GM12878 (cell line): ENCODE results near the gene GGT6. TPM values are rescaled to one million over a fixed set of nuclear protein-coding genes. Genes with fewer than 3 reads are reported as not detected.

Experiments used
- BMI1 ChIP-seq: fragments of 450-650 bp; IDR thresholded peaks from 2 replicates; pipeline ENCODE4 v1.6.1; 2016; ENCODE audit warnings: mild to moderate bottlenecking, moderate library complexity, borderline replicate concordance
- CBX5 ChIP-seq: sonication (generic); IDR thresholded peaks from 2 replicates; pipeline ENCODE4 v1.6.1; 2016; ENCODE audit warnings: low read depth, moderate library complexity, mild to moderate bottlenecking, inconsistent platforms
- CREB1 ChIP-seq: IDR thresholded peaks from 2 replicates; pipeline ENCODE4 v1.6.1; 2012; ENCODE audit warnings: low read depth, mild to moderate bottlenecking, inconsistent platforms
- ESRRA ChIP-seq: IDR thresholded peaks from 2 replicates; pipeline ENCODE4 v1.6.1; 2012; ENCODE audit warnings: mild to moderate bottlenecking, low read length, improper control_type of control experiment
- GABPA ChIP-seq: IDR thresholded peaks from 2 replicates; pipeline ENCODE4 v1.6.1; 2014; ENCODE audit warnings: antibody characterized with exemption, low read depth, mild to moderate bottlenecking, inconsistent platforms
- NFYA ChIP-seq: IDR thresholded peaks from 2 replicates; pipeline ENCODE4 v1.6.1; 2011; ENCODE audit warnings: low read depth, mild to moderate bottlenecking, low read length, improper control_type of control experiment, borderline replicate concordance
- POLR2A ChIP-seq: IDR thresholded peaks from 2 replicates; pipeline ENCODE4 v1.6.1; 2011; ENCODE audit warnings: low read depth, mild to moderate bottlenecking, low read length
- POLR2AphosphoS2 ChIP-seq: IDR thresholded peaks from 2 replicates; pipeline ENCODE4 v1.6.1; 2011; ENCODE audit warnings: low read depth, mild to moderate bottlenecking, low read length, improper control_type of control experiment, moderate library complexity
- SIN3A ChIP-seq: IDR thresholded peaks from 2 replicates; pipeline ENCODE4 v1.6.1; 2012; ENCODE audit warnings: low read depth, low read length, improper control_type of control experiment
- SMARCA5 ChIP-seq: fragments of 450-650 bp; IDR thresholded peaks from 2 replicates; pipeline ENCODE4 v1.6.1; 2017; ENCODE audit warnings: mild to moderate bottlenecking
- TCF7 ChIP-seq: IDR thresholded peaks from 2 replicates; pipeline ENCODE4 v1.6.1; 2014; ENCODE audit warnings: antibody characterized with exemption, borderline replicate concordance
- YY1 ChIP-seq: IDR thresholded peaks from 2 replicates; pipeline ENCODE4 v1.6.1; 2011; ENCODE audit warnings: low read depth, mild to moderate bottlenecking, low read length
- ZNF217 ChIP-seq: fragments of 450-650 bp; IDR thresholded peaks from 2 replicates; pipeline ENCODE4 v1.6.1; 2017; ENCODE audit warnings: antibody characterized with exemption, mild to moderate bottlenecking
- ZZZ3 ChIP-seq: IDR thresholded peaks from 2 replicates; pipeline ENCODE4 v1.6.1; 2011; ENCODE audit warnings: low read depth; ENCODE audit not compliant: control insufficient read depth, insufficient read length
- polyA plus RNA-seq, 11 experiments: library from polyadenylated mRNA; depleted of rRNA in 4 of 11; unstranded in 6 of 11; stranded (reverse) in 5 of 11; fragments of >200 nt; fragmentation: Nextera tagmentation in 4 of 11; fragmentation: Illumina TruSeq in 1 of 11; extraction: Ambion mirVana in 4 of 11; extraction: Trizol in 1 of 11; gene quantifications; 1 replicate in 1 of 11; 2 replicates in 10 of 11; pipeline versions ENCODE4 v1.2.1 to v1.2.3, GENCODE V29; 2011 to 2016; ENCODE audit warnings: inconsistent platforms in 2 of 11, missing spikeins in 2 of 11, low read depth in 1 of 11
- total RNA-seq, 4 experiments: library from RNA; depleted of rRNA in 3 of 4; stranded (reverse); fragments of >200 nt in 3 of 4; fragmentation: Illumina TruSeq in 1 of 4; extraction: Trizol in 1 of 4; gene quantifications; 2 replicates each; pipeline versions ENCODE4 v1.2.1 to v1.2.3, GENCODE V29; 2013 to 2021
- TF ChIP-seq, protein P1 (sequence below): fragments of 450-650 bp; IDR thresholded peaks from 2 replicates; pipeline ENCODE4 v1.6.1; 2016; ENCODE audit warnings: mild to moderate bottlenecking
- TF ChIP-seq, protein P2 (sequence below): IDR thresholded peaks from 2 replicates; pipeline ENCODE4 v1.6.1; 2011; ENCODE audit warnings: mild to moderate bottlenecking, low read depth, low read length, moderate library complexity; ENCODE audit not compliant: insufficient replicate concordance
- TF ChIP-seq, protein P3 (sequence below): fragments of 450-650 bp; IDR thresholded peaks from 2 replicates; pipeline ENCODE4 v1.6.1; 2018; ENCODE audit warnings: borderline replicate concordance, mild to moderate bottlenecking; ENCODE audit not compliant: partially characterized antibody
- TF ChIP-seq, protein P4 (sequence below): fragments of 450-650 bp; formaldehyde crosslinking; IDR thresholded peaks from 2 replicates; pipeline ENCODE4 v1.4.0; 2022; ENCODE audit warnings: mild to moderate bottlenecking, moderate library complexity
- TF ChIP-seq, protein P5 (sequence below), 3 experiments: IDR thresholded peaks in 2 of 3; conservative IDR thresholded peaks in 1 of 3; 2 replicates each; pipeline ENCODE4 v1.5.1; 2011; ENCODE audit warnings: low read depth in 3 of 3, low read length in 3 of 3, mild to moderate bottlenecking in 3 of 3, control low read depth in 2 of 3, moderate library complexity in 2 of 3, inconsistent platforms in 1 of 3, mixed read lengths in 1 of 3; ENCODE audit not compliant: control insufficient read depth in 2 of 3, insufficient read depth in 1 of 3; ENCODE audit errors: extremely low read depth in 1 of 3

Gene GGT6
- total and polyA plus RNA-seq, 10 of the 15 experiments (the other 5 are each of a cell fraction or from before 2014, with no cell fraction given): 0.01 to 0.26 (median 0.13) TPM; not detected in 5

DNA sequence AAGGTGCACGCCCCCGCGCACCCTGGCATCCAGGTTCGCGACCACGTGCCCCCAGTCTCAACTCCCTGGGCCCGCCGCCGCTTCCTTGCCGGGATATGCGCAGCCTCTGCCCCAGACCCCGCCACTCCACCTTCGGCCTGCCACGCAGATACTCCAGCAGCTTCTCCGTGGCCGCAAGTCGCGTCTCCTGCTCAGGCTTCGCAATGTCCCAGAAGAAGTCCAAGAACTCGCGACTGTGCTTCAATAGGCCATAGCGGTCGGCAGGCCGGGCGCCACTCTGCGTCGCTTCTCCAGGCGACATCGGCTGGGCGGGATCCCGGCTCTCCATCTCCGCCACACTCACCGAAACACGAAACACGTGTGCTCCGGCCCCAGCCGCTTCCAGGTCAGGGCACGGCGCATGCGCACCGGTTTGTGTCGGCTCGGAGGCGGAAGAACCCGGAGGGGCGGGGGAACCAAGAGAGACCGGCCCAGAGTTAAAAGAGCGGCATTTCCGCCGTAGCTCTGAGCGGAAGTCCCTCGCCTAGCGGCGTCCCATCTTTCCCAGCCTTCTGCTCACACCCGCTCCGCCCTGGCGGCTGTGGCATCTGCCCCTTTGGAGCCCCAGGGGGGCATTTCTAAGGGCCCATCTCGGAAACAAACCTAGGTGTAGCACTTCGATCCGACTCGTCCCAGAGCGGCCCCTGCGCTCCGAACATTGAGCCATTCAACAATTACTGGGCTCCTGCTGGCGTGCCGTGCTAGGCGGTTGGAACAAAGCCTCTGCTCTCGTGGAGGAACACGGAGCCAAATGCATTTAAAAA, 5.2 kb downstream of the GGT6 start, which contains the start of gene MYBBP1A (continued):
- TF ChIP-seq, protein P1, sequence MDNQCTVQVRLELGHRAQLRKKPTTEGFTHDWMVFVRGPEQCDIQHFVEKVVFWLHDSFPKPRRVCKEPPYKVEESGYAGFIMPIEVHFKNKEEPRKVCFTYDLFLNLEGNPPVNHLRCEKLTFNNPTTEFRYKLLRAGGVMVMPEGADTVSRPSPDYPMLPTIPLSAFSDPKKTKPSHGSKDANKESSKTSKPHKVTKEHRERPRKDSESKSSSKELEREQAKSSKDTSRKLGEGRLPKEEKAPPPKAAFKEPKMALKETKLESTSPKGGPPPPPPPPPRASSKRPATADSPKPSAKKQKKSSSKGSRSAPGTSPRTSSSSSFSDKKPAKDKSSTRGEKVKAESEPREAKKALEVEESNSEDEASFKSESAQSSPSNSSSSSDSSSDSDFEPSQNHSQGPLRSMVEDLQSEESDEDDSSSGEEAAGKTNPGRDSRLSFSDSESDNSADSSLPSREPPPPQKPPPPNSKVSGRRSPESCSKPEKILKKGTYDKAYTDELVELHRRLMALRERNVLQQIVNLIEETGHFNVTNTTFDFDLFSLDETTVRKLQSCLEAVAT: 0 out of 2 replicates have a peak, but pooled peaks have one; percentile 47
- TF ChIP-seq TCF7 (no peak), ZZZ3 (no peak), ZNF217 (no peak), GABPA (peak; percentile 87), NFYA (no peak), YY1 (peak; percentile 61), SIN3A (peak; percentile 94), POLR2A (peak; percentile 95), CREB1 (peak; percentile 23; the same call in 1 of the 2 replicates), SMARCA5 (peak; percentile 52; the same call in 1 of the 2 replicates), POLR2AphosphoS2 (peak; percentile 87; the same call in 1 of the 2 replicates), ESRRA (no peak), CBX5 (no peak), BMI1 (no peak)
- TF ChIP-seq, protein P2, sequence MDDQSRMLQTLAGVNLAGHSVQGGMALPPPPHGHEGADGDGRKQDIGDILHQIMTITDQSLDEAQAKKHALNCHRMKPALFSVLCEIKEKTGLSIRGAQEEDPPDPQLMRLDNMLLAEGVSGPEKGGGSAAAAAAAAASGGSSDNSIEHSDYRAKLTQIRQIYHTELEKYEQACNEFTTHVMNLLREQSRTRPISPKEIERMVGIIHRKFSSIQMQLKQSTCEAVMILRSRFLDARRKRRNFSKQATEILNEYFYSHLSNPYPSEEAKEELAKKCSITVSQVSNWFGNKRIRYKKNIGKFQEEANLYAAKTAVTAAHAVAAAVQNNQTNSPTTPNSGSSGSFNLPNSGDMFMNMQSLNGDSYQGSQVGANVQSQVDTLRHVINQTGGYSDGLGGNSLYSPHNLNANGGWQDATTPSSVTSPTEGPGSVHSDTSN: no peak
- TF ChIP-seq, protein P3, sequence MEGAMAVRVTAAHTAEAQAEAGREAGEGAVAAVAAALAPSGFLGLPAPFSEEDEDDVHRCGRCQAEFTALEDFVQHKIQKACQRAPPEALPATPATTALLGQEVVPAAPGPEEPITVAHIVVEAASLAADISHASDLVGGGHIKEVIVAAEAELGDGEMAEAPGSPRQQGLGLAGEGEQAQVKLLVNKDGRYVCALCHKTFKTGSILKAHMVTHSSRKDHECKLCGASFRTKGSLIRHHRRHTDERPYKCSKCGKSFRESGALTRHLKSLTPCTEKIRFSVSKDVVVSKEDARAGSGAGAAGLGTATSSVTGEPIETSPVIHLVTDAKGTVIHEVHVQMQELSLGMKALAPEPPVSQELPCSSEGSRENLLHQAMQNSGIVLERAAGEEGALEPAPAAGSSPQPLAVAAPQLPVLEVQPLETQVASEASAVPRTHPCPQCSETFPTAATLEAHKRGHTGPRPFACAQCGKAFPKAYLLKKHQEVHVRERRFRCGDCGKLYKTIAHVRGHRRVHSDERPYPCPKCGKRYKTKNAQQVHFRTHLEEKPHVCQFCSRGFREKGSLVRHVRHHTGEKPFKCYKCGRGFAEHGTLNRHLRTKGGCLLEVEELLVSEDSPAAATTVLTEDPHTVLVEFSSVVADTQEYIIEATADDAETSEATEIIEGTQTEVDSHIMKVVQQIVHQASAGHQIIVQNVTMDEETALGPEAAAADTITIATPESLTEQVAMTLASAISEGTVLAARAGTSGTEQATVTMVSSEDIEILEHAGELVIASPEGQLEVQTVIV: peak; percentile 79
- TF ChIP-seq, protein P4, sequence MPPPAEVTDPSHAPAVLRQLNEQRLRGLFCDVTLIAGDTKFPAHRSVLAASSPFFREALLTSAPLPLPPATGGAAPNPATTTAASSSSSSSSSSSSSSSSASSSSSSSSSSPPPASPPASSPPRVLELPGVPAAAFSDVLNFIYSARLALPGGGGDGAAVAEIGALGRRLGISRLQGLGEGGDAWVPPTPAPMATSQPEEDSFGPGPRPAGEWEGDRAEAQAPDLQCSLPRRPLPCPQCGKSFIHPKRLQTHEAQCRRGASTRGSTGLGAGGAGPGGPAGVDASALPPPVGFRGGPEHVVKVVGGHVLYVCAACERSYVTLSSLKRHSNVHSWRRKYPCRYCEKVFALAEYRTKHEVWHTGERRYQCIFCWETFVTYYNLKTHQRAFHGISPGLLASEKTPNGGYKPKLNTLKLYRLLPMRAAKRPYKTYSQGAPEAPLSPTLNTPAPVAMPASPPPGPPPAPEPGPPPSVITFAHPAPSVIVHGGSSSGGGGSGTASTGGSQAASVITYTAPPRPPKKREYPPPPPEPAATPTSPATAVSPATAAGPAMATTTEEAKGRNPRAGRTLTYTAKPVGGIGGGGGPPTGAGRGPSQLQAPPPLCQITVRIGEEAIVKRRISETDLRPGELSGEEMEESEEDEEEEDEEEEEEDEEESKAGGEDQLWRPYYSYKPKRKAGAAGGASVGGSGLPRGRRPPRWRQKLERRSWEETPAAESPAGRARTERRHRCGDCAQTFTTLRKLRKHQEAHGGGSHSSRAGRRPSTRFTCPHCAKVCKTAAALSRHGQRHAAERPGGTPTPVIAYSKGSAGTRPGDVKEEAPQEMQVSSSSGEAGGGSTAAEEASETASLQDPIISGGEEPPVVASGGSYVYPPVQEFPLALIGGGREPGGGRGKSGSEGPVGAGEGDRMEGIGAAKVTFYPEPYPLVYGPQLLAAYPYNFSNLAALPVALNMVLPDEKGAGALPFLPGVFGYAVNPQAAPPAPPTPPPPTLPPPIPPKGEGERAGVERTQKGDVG: no peak
- TF ChIP-seq, protein P5, sequence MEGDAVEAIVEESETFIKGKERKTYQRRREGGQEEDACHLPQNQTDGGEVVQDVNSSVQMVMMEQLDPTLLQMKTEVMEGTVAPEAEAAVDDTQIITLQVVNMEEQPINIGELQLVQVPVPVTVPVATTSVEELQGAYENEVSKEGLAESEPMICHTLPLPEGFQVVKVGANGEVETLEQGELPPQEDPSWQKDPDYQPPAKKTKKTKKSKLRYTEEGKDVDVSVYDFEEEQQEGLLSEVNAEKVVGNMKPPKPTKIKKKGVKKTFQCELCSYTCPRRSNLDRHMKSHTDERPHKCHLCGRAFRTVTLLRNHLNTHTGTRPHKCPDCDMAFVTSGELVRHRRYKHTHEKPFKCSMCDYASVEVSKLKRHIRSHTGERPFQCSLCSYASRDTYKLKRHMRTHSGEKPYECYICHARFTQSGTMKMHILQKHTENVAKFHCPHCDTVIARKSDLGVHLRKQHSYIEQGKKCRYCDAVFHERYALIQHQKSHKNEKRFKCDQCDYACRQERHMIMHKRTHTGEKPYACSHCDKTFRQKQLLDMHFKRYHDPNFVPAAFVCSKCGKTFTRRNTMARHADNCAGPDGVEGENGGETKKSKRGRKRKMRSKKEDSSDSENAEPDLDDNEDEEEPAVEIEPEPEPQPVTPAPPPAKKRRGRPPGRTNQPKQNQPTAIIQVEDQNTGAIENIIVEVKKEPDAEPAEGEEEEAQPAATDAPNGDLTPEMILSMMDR (IDR thresholded peaks at IDR 0.05 in 2 of 3, conservative IDR thresholded peaks at IDR 0.05 in 1 of 3; ENCODE audit: control insufficient read depth in 2 of 3, extremely low read depth in 1 of 3, insufficient read depth in 1 of 3, low read depth in 3 of 3, low read length in 3 of 3): 0 out of 6 replicates have a peak, but pooled peaks of 1 of the 3 experiments have one; percentile 12
